Measurements from ENCODE around the gene TRIO.

TRIO gene

GRCh38 chr5:14407746-14408175 lies 264.6 kb downstream of the TRIO start:
- Histone ChIP-seq H3K27me3 (ENCODE audit: control insufficient read depth, insufficient read depth, low read length) (no peaks in the 10 kb centered on the region), H3K79me2 (no peaks in the 10 kb centered on the region), H3K36me3 (ENCODE audit: control insufficient read depth, insufficient read depth, low read length) (no peaks in the 10 kb centered on the region), H2AFZ (no peak overlapping the region), H3K9me3 (ENCODE audit: control insufficient read depth, low read length) (no peaks in the 10 kb centered on the region), H3K9ac (no peak overlapping the region), H3K4me3 (ENCODE audit: low read depth, low read length) (no peak overlapping the region), H3K4me1 (peaks cover 3% of the 10 kb centered on the region), H3K27ac (no peak overlapping the region), H3K4me2 (ENCODE audit: low read length) (no peak overlapping the region)
- TF ChIP-seq CTCF (IDR thresholded peaks at IDR 0.05) = no peak

GRCh38 chr5:14408969-14409586 lies 265.9 kb downstream of the TRIO start:
- TF ChIP-seq CTCF (IDR thresholded peaks at IDR 0.05) = no peak
- H3K4me2 ChIP-seq (ENCODE audit: low read length) = no peak overlapping the region
- no peak overlapping the region for H3K4me3 ChIP-seq (ENCODE audit: low read depth, low read length)
- H3K4me1 ChIP-seq = peaks cover 3% of the 10 kb centered on the region
- no peak overlapping the region for H3K27ac ChIP-seq
- H2AFZ ChIP-seq = no peak overlapping the region
- no peaks in the 10 kb centered on the region for H3K79me2 ChIP-seq
- no peaks in the 10 kb centered on the region for H3K9me3 ChIP-seq (ENCODE audit: control insufficient read depth, low read length)
- H3K27me3 ChIP-seq (ENCODE audit: control insufficient read depth, insufficient read depth, low read length) = no peaks in the 10 kb centered on the region
- no peak overlapping the region for H3K9ac ChIP-seq
- H3K36me3 ChIP-seq (ENCODE audit: control insufficient read depth, insufficient read depth, low read length) = no peaks in the 10 kb centered on the region

GRCh38 chr5:14410068-14410393 lies 266.9 kb downstream of the TRIO start:
- Histone ChIP-seq H3K27me3 (ENCODE audit: control insufficient read depth, insufficient read depth, low read length) (no peaks in the 10 kb centered on the region), H3K9ac (no peak overlapping the region), H3K4me3 (ENCODE audit: low read depth, low read length) (no peak overlapping the region), H3K9me3 (ENCODE audit: control insufficient read depth, low read length) (no peaks in the 10 kb centered on the region), H3K4me2 (ENCODE audit: low read length) (no peak overlapping the region), H2AFZ (no peak overlapping the region), H3K79me2 (no peaks in the 10 kb centered on the region), H3K36me3 (ENCODE audit: control insufficient read depth, insufficient read depth, low read length) (no peaks in the 10 kb centered on the region), H3K27ac (no peak overlapping the region), H3K4me1 (peaks cover 3% of the 10 kb centered on the region)
- TF ChIP-seq CTCF (IDR thresholded peaks at IDR 0.05) = no peak

GRCh38 chr5:14410394-14411201 lies 267.5 kb downstream of the TRIO start:
- Histone ChIP-seq H3K9ac (no peak overlapping the region), H3K9me3 (ENCODE audit: control insufficient read depth, low read length) (no peaks in the 10 kb centered on the region), H3K27me3 (ENCODE audit: control insufficient read depth, insufficient read depth, low read length) (no peaks in the 10 kb centered on the region), H3K36me3 (ENCODE audit: control insufficient read depth, insufficient read depth, low read length) (no peaks in the 10 kb centered on the region), H3K4me3 (ENCODE audit: low read depth, low read length) (no peak overlapping the region), H3K4me1 (peaks cover 3% of the 10 kb centered on the region), H3K79me2 (no peaks in the 10 kb centered on the region), H3K4me2 (ENCODE audit: low read length) (no peak overlapping the region), H2AFZ (no peak overlapping the region), H3K27ac (no peak overlapping the region)
- TF ChIP-seq CTCF (IDR thresholded peaks at IDR 0.05) = no peak
